Neutrophil (primary cell): ENCODE measurements around the gene SERPINF2.

Experiments used
- H3K27ac ChIP-seq: fragments of 200-600 bp; sonication (generic); 2 replicates; pipeline ENCODE4 v1.5.1; 2016; ENCODE audit warnings: mild to moderate bottlenecking, moderate library complexity
- H3K27me3 ChIP-seq: fragments of 200-600 bp; sonication (generic); 2 replicates; pipeline ENCODE4 v1.6.0; 2016; ENCODE audit warnings: mild to moderate bottlenecking
- H3K36me3 ChIP-seq: fragments of 200-600 bp; sonication (generic); 2 replicates; pipeline ENCODE4 v1.5.1; 2017
- H3K4me1 ChIP-seq, 2 experiments: fragments of 200-600 bp in 1 of 2; sonication (generic) in 1 of 2; 1 replicate in 1 of 2; 2 replicates in 1 of 2; pipeline versions ENCODE4 v1.5.1 to v1.6.1; 2013 to 2016; ENCODE audit warnings: low read depth in 1 of 2, low read length in 1 of 2, mild to moderate bottlenecking in 1 of 2, moderate library complexity in 1 of 2; ENCODE audit not compliant: control insufficient read depth in 1 of 2, insufficient read depth in 1 of 2
- H3K4me3 ChIP-seq, 2 experiments: fragments of 200-600 bp in 1 of 2; sonication (generic) in 1 of 2; 1 replicate in 1 of 2; 2 replicates in 1 of 2; pipeline ENCODE4 v1.5.1; 2013 to 2016; ENCODE audit warnings: low read depth in 1 of 2, low read length in 1 of 2, mild to moderate bottlenecking in 1 of 2, moderate library complexity in 1 of 2
- H3K9me3 ChIP-seq: fragments of 200-600 bp; sonication (generic); 2 replicates; pipeline ENCODE4 v1.5.1; 2016
- TF ChIP-seq, protein P1 (sequence below): fragments of 200-600 bp; sonication (generic); IDR thresholded peaks from 2 replicates; pipeline ENCODE4 v1.5.1; 2016; ENCODE audit warnings: antibody characterized with exemption

SERPINF2 gene

GRCh38 chr17:1730326-1731193 is 12.1 kb upstream of the SERPINF2 start:
- no peaks in the 10 kb centered on the region for H3K27me3 ChIP-seq
- H3K27ac ChIP-seq, result no peak overlapping the region
- TF ChIP-seq, protein P1, sequence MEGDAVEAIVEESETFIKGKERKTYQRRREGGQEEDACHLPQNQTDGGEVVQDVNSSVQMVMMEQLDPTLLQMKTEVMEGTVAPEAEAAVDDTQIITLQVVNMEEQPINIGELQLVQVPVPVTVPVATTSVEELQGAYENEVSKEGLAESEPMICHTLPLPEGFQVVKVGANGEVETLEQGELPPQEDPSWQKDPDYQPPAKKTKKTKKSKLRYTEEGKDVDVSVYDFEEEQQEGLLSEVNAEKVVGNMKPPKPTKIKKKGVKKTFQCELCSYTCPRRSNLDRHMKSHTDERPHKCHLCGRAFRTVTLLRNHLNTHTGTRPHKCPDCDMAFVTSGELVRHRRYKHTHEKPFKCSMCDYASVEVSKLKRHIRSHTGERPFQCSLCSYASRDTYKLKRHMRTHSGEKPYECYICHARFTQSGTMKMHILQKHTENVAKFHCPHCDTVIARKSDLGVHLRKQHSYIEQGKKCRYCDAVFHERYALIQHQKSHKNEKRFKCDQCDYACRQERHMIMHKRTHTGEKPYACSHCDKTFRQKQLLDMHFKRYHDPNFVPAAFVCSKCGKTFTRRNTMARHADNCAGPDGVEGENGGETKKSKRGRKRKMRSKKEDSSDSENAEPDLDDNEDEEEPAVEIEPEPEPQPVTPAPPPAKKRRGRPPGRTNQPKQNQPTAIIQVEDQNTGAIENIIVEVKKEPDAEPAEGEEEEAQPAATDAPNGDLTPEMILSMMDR, result no peak
- peaks cover 52% of the 10 kb centered on the region for H3K36me3 ChIP-seq
- H3K9me3 ChIP-seq, result no peaks in the 10 kb centered on the region
- no peak overlapping the region for H3K4me3 ChIP-seq
- H3K4me1 ChIP-seq, result peaks cover under 1 to 1% of the 10 kb centered on the region in 2 experiments

DNA sequence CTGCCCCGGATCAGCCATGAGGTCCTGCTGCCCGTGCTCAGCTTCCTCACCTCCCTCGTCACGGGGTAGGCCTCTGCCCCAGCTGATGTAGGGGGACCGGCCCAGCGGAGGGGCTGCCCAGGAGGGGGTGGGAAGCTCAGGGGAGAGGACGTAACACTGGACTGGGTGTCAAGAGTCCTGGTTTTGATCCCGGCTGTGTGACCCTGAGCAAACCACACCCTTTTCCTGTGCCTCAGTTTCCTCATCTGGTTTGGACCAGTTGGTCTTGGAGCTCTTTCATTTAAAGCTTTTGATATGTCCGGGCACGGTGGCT is 11.5 kb upstream of the SERPINF2 start:
- Histone ChIP-seq H3K4me1 (no peaks in the 10 kb centered on the region), H3K27me3 (no peaks in the 10 kb centered on the region), H3K27ac (no peak overlapping the region), H3K4me3 (no peak overlapping the region), H3K9me3 (no peaks in the 10 kb centered on the region), H3K36me3 (peaks cover 58% of the 10 kb centered on the region)
- TF ChIP-seq, protein P1, result no peak

DNA sequence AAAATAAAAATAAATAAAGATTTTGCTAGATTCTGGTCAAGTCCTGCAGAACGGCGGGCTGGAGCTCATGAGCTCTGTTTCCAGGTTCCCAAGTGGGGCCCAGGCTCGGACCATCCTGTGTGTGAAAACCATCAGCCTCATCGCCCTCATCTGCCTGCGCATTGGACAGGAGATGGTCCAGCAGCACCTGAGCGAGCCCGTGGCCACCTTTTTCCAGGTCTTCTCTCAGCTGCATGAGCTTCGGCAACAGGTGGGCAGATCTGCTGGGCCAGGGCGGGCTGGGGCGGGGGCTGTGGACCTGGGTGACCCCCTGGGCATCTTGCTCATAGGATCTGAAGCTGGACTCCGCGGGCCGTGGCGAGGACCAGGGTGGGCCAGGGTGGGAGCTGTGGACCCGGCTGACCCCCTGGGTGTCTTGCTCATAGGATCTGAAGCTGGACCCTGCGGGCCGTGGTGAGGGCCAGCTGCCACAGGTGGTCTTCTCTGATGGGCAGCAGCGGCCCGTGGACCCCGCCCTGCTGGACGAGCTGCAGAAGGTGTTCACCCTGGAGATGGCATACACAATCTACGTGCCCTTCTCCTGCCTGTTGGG is 10.3 kb upstream of the SERPINF2 start:
- Histone ChIP-seq H3K27me3 (no peaks in the 10 kb centered on the region), H3K4me3 (no peak overlapping the region), H3K27ac (no peak overlapping the region), H3K9me3 (no peaks in the 10 kb centered on the region), H3K4me1 (no peaks in the 10 kb centered on the region), H3K36me3 (peaks cover 67% of the 10 kb centered on the region)
- TF ChIP-seq, protein P1, result no peak

GRCh38 chr17:1732833-1733321 is 9.8 kb upstream of the SERPINF2 start:
- no peaks in the 10 kb centered on the region for H3K9me3 ChIP-seq
- no peaks in the 10 kb centered on the region for H3K4me1 ChIP-seq
- TF ChIP-seq, protein P1, result no peak
- peaks cover 67% of the 10 kb centered on the region for H3K36me3 ChIP-seq
- H3K4me3 ChIP-seq, result no peak overlapping the region
- no peaks in the 10 kb centered on the region for H3K27me3 ChIP-seq
- no peak overlapping the region for H3K27ac ChIP-seq

DNA sequence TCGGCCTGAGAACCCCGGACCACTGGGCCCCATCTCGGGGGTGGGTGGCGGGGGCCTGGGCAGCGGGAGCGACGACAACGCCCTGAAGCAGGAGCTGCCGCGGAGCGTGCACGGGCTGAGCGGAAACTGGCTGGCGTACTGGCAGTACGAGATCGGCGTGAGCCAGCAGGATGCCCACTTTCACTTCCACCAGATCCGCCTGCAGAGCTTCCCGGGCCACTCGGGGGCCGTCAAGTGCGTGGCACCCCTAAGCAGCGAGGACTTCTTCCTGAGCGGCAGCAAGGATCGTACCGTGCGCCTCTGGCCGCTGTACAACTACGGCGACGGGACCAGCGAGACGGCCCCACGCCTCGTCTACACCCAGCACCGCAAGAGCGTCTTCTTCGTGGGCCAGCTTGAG is 8.9 kb upstream of the SERPINF2 start:
- TF ChIP-seq, protein P1, result no peak
- H3K9me3 ChIP-seq, result no peaks in the 10 kb centered on the region
- H3K27me3 ChIP-seq, result no peaks in the 10 kb centered on the region
- H3K36me3 ChIP-seq, result peaks cover 61% of the 10 kb centered on the region
- no peaks in the 10 kb centered on the region for H3K4me1 ChIP-seq
- H3K27ac ChIP-seq, result no peak overlapping the region
- H3K4me3 ChIP-seq, result no peak overlapping the region
